Muscle of back (tissue), 11 donors: ENCODE results near the gene KRT9. TPM values are rescaled to one million over a fixed set of nuclear protein-coding genes. Genes with fewer than 3 reads are reported as not detected.
"Not testable (repeated sequence)": the region's sequence is repeated elsewhere in the genome, so short reads cannot be mapped to it uniquely, and the experiment has no call there.

ENCODE experiments used
- DNase-seq, 3 donors: peaks; one replicate each; pipeline versions ENCODE4 v3.0.0 to v3.0.0-alpha.2; 2013
- polyA plus RNA-seq, 10 donors: library from polyadenylated mRNA; unstranded; fragments of 120-200 nt; gene quantifications; one replicate each; pipeline ENCODE4 v1.2.1, GENCODE V29; 2013; ENCODE audit not compliant: insufficient read length in 10 of 10

KRT9 gene
- polyA plus RNA-seq, 10 donors, result 0.08 to 0.19 TPM; not detected in 8

- no peak for DNase-seq
These were observed 8.4 kb upstream of the KRT9 start for GRCh38 chr17:41580244-41580575.

- peak; percentile 56 to 84 (median 60) for DNase-seq
These were observed 7.8 kb upstream of the KRT9 start for GRCh38 chr17:41579484-41580243.

GRCh38 chr17:41578971-41579370 lies 7.1 kb upstream of the KRT9 start:
- DNase-seq, result no peak

GRCh38 chr17:41578538-41578937 lies 6.7 kb upstream of the KRT9 start:
- no peak for DNase-seq

GRCh38 chr17:41576740-41577139 lies 4.9 kb upstream of the KRT9 start:
- DNase-seq, result not testable (repeated sequence)

GRCh38 chr17:41575336-41575735 lies 3.5 kb upstream of the KRT9 start:
- DNase-seq, result no peak

- DNase-seq, result no peak
These were observed 4.5 kb downstream of the KRT9 start for GRCh38 chr17:41567317-41567716.

- no peak for DNase-seq
These were observed 6.5 kb downstream of the KRT9 start for GRCh38 chr17:41565338-41565737.

GRCh38 chr17:41563607-41564170 lies 8.2 kb downstream of the KRT9 start:
- DNase-seq, result no peak

GRCh38 chr17:41561554-41561953 lies 10.3 kb downstream of the KRT9 start:
- DNase-seq, result no peak

- no peak for DNase-seq
These were observed 12.3 kb downstream of the KRT9 start for GRCh38 chr17:41559548-41559947.

GRCh38 chr17:41556931-41557330 lies 14.9 kb downstream of the KRT9 start:
- DNase-seq, result no peak

- no peak for DNase-seq
These were observed 15.6 kb downstream of the KRT9 start for GRCh38 chr17:41556306-41556705.

- no peak for DNase-seq
These were observed 16.6 kb downstream of the KRT9 start for GRCh38 chr17:41555105-41555887.

GRCh38 chr17:41553987-41554680 lies 17.7 kb downstream of the KRT9 start:
- DNase-seq, result peak in 1 of 3 donors; percentile 26

- DNase-seq, result no peak
These were observed 18.7 kb downstream of the KRT9 start for GRCh38 chr17:41553176-41553575.

GRCh38 chr17:41552455-41552854 lies 19.4 kb downstream of the KRT9 start:
- DNase-seq, result no peak

- no peak for DNase-seq
These were observed 20.5 kb downstream of the KRT9 start for GRCh38 chr17:41551365-41551764.

GRCh38 chr17:41549596-41550039 lies 22.2 kb downstream of the KRT9 start:
- peak in 1 of 3 donors; percentile 30 for DNase-seq

GRCh38 chr17:41548844-41549595 lies 22.8 kb downstream of the KRT9 start:
- peak; percentile 82 to 92 (median 84) for DNase-seq
